NCI-H128 (cell line): ENCODE data around the gene ZSWIM7.

Experiments
- DNase-seq: peaks from one replicate; lab custom pipeline; 2025; ENCODE audit not compliant: unreplicated experiment; lab: John Stamatoyannopoulos, UW

ZSWIM7 gene

GRCh38 chr17:15999141-15999973 is at the start of gene ZSWIM7, which contains the start of gene TTC19:
Gene ZSWIM7 (minus strand): TSS chr17:15999704. CDS start chr17:15999594, 110 bp downstream.
Gene TTC19 (plus strand): TSS chr17:15999824. CDS start chr17:15999849, 25 bp downstream.
- DNase-seq = peak; percentile 85

GRCh38 chr17:16048811-16049449 is 49.4 kb upstream of the ZSWIM7 start:
- DNase-seq = no peak

GRCh38 chr17:16046966-16047365 is 47.5 kb upstream of the ZSWIM7 start:
- DNase-seq = no peak

GRCh38 chr17:16044487-16044886 is 45.0 kb upstream of the ZSWIM7 start:
- no peak for DNase-seq

- DNase-seq = no peak
These were observed 41.3 kb upstream of the ZSWIM7 start for GRCh38 chr17:16040710-16041251.

GRCh38 chr17:16037636-16038035 is 38.1 kb upstream of the ZSWIM7 start:
- no peak for DNase-seq

GRCh38 chr17:16036261-16036660 is 36.8 kb upstream of the ZSWIM7 start:
- DNase-seq = no peak

- no peak for DNase-seq
These were observed 34.3 kb upstream of the ZSWIM7 start for GRCh38 chr17:16033729-16034349.

- DNase-seq = no peak
These were observed 28.4 kb upstream of the ZSWIM7 start for GRCh38 chr17:16027708-16028584.

GRCh38 chr17:16026895-16027294 is 27.4 kb upstream of the ZSWIM7 start:
- no peak for DNase-seq

- no peak for DNase-seq
These were observed 25.7 kb upstream of the ZSWIM7 start for GRCh38 chr17:16025202-16025601.

- no peak for DNase-seq
These were observed 24.4 kb upstream of the ZSWIM7 start for GRCh38 chr17:16023881-16024280.

- no peak for DNase-seq
These were observed 19.8 kb upstream of the ZSWIM7 start for GRCh38 chr17:16019347-16019746.

GRCh38 chr17:16013943-16014407 is 14.5 kb upstream of the ZSWIM7 start:
- no peak for DNase-seq

GRCh38 chr17:16007439-16007838 is 7.9 kb upstream of the ZSWIM7 start:
- no peak for DNase-seq

- DNase-seq = no peak
These were observed 6.1 kb upstream of the ZSWIM7 start for GRCh38 chr17:16005636-16006035.

GRCh38 chr17:16003841-16004240 is 4.3 kb upstream of the ZSWIM7 start:
- no peak for DNase-seq

- DNase-seq = no peak
These were observed 3.3 kb upstream of the ZSWIM7 start for GRCh38 chr17:16002708-16003260.

- no peak for DNase-seq
These were observed 1.9 kb upstream of the ZSWIM7 start for GRCh38 chr17:16001226-16001897.
